Measurements from ENCODE around the gene ZBTB7A.

- TF ChIP-seq CTCF (IDR thresholded peaks at IDR 0.05 in 2 of 3, conservative IDR thresholded peaks at IDR 0.05 in 1 of 3; ENCODE audit: borderline replicate concordance in 1 of 3, insufficient read depth in 1 of 3, low read depth in 2 of 3, low read length in 2 of 3) (no peak), POLR2A (IDR thresholded peaks at IDR 0.05; ENCODE audit: borderline replicate concordance, extremely low read depth, insufficient read depth, insufficient read length) (no peak), EZH2 (IDR thresholded peaks at IDR 0.05) (no peak), POLR2AphosphoS5 (IDR thresholded peaks at IDR 0.05; ENCODE audit: low read depth, low read length) (no peak), YY1 (IDR thresholded peaks at IDR 0.05; ENCODE audit: extremely low read depth, insufficient replicate concordance, low read depth, low read length) (no peak)
These were observed 21.7 kb downstream of the ZBTB7A start for GRCh38 chr19:4044990-4045465.
